NCI-H1930 (cell line): Measurements from ENCODE around the gene B4GALT5.

Source experiments
- DNase-seq, 2 experiments: peaks; one replicate each; lab custom pipeline; 2025; lab: John Stamatoyannopoulos, UW

B4GALT5 gene

DNA sequence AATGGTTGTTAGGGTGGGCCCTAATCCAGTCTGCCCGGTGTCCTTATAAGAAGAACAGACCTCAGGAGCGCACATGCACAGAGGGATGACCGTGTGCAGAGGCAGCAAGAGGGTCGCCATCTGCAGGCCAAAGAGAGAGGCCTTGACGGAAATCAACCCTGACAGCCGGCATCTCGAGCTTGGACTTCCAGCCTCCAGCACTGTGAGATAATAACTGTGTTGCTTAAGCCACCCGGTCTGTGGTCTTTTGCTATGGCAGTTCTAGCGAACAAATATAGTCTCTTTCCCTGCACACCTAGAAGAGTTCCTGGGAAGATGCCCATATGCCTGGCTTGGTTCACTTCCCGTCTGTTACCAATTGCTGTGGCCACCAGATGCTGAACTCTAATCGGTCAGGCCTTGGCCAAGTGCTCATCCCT lies 110.5 kb downstream of the B4GALT5 start:
- no peak for DNase-seq

GRCh38 chr20:49602345-49603208 lies 111.1 kb downstream of the B4GALT5 start:
- no peak for DNase-seq

GRCh38 chr20:49601153-49601924 lies 112.3 kb downstream of the B4GALT5 start:
- DNase-seq: no peak

DNA sequence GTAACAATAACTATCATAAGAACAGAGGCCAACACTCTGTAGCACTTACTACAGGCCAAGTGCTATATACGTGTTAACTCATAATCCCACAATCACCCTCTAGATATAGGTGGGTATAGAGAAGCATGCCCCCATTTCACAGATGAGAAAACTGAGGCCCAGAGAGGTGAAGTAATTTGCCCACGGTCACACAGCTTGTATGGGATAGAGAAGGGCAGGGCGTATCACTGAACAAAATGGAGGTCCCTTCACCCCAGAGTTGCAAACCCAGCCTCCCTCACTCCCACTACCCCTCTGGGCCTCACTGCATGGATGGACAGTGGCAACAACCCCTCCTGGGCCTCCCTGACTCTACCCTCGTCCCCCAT lies 113.9 kb downstream of the B4GALT5 start:
- DNase-seq: no peak

DNA sequence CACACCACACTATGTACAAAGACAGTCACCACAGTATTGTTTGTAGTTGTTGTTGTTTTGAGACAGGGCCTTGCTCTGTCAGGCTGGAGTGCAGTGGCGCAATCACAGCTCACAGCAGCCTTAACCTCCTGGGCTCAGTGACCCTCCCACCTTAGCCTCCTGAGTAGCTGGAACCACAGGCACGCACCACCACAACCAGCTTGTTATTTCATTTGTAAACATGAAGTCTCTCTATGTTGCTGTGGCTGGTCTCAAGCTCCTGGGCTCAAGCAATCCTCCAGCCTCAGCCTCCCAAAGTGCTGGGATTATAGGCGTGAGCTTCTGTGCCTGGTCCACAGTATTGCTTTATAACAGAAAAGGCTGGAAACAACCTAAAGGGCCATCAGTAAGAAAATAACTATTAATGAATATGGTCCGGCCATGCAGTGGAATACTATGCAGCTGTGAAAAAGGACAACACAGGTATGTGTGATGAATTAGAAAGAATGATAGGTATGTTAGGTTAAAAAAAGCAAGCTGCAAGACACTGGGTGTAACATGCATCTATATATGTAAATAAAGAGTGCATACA lies 115.8 kb downstream of the B4GALT5 start:
- DNase-seq: no peak

GRCh38 chr20:49595811-49596561 lies 117.7 kb downstream of the B4GALT5 start:
- DNase-seq: no peak

DNA sequence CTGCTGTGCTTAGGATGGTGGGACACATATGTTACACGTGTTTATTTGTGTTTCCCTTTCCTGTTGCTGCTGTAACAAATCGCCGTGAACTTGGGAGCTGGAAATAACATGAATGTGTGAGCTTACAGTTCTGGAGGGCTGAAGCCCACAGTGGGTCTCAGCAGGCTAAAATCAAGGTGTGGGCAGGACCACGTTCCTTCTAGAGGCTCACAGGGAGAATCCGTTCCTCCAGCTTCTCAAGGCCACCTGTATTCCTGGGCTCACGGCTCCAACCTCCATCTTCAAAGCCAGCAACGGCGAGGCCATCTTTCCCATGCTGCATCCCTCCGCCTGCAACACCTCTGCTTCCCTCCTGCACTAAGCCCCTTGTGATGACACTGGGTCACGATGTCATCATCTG lies 118.3 kb downstream of the B4GALT5 start:
- no peak for DNase-seq

DNA sequence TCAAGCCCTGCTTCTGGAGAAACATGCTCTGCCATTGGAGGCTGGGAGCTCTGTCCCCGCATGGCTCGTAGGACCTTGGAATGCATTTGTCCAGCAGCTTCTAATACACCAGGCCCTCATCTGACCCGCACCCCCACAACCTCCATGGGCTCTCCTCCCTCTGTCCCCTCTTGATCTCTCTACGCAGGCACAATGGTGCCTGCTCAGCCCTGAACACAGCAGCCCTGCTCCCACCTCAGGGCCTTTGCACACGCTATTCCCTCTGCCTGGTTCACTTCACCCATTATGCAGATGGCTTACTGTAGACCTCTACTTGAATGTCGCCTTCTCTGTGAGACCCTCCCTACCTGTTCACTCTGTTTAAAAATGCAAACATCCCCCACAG lies 118.8 kb downstream of the B4GALT5 start:
- DNase-seq: no peak

DNA sequence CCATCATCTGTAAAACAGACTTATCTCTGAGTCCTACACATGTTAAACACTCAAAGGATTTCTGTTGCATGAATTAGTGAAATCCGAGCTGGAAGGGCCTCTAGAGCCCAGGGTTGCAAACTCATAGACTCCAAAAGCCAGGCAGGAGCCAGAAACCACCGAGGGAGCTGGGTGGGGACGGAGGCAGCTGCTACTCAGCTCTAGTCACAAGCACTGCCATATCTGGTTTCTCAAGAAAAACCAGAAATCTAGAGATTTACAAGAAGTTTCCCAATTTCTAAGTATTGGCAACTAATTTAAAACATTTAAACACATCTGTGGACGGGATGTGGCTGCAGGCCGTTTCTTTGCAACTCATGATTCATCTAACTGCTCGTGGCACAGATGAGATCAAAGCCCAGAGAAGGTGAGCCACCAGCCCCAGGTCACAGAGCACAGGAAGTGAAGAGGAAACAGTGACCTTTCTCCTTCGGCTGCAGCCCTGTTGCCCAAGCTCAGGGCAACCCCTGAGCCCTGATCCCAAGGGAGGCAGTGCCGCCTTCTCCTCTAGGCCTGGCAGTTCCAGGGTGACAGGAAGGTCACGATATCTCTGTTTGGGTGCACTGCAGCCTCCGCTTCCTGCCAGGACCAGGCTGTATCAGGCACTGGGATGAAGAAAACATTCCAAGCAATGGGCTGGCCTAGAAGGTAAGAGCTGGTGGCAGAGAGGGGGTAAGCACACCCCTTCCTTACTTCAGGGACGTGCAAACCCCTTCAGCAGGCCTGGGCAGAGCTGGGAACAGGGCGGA lies 119.3 kb downstream of the B4GALT5 start:
- DNase-seq: no peak

DNA sequence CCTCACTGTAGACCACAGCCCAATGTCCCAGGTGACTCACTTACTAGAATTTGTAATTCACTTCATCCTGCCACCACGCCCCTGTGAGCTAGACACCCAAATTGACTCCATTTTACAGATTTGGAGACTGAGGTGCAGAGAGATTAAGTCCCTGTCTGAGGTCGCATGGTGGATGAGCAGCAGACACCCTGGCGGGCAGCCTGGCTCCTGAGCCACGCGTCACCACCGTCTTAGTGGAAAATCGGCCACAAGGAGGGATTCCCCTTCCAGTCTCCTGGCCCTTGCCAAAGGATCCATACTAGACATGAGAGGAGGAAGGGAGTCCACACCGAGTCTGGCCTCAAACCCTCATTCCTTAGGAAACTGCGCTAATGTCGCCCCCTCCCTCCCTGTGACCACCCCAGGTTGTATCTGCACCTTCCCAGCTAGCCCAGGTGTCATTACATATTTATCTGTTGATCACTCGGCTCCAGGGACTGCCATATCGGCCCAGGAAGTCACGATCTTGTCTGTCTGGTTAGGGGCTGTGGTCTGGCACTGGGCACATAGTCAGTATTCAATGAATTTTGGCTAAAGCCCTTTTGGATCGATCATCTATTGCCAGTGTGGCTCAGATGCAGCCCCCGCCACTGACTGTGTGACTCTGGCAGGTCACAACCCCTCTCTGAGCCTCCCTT lies 120.1 kb downstream of the B4GALT5 start:
- no peak for DNase-seq

DNA sequence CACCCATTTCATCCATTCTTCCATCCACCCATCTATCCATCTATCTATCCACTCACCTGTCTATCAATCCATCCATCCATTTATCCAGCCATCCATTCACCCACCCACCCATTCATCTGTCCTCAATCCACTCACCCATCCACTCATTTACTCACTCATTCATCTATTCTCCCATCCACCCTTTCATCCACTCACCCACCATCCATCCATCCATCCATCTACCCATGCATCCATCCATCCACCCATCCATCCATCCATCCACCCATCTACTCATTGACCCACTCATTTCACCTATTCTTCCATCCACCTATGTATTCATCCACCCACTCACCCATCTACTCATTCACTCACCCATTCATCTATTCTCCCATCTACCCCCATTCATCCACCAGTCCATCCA lies 121.6 kb downstream of the B4GALT5 start:
- DNase-seq: no peak

DNA sequence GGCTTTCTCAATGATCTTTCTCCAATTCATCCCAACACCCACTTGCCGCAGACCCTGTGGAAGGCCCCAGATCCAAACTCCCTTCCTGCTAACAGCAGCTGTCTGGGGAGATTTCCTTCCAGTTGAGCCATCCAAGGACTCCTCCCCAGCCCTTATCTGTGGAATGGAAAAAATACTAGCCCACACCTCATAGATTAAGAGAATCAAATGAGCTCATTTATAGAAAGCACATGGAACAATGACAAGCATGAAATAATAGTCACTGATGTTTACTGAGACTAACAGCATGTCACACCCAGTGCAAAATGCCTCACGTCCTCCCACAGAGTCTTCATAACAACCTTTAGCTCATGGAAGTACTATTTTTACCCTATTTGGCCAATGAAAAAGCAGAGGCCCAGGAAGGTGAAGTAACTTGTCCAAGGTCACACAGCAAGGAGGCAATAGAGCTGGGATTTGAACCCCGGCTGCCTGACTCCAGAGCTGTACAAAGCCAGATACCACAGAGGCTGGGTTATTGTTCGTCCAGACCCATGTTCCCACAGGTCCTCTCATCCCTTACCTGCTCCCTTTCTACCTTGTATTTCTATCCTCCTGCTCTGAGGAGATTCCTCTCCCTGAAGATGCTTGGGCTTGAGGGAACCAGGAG lies 122.3 kb downstream of the B4GALT5 start:
- DNase-seq: no peak

DNA sequence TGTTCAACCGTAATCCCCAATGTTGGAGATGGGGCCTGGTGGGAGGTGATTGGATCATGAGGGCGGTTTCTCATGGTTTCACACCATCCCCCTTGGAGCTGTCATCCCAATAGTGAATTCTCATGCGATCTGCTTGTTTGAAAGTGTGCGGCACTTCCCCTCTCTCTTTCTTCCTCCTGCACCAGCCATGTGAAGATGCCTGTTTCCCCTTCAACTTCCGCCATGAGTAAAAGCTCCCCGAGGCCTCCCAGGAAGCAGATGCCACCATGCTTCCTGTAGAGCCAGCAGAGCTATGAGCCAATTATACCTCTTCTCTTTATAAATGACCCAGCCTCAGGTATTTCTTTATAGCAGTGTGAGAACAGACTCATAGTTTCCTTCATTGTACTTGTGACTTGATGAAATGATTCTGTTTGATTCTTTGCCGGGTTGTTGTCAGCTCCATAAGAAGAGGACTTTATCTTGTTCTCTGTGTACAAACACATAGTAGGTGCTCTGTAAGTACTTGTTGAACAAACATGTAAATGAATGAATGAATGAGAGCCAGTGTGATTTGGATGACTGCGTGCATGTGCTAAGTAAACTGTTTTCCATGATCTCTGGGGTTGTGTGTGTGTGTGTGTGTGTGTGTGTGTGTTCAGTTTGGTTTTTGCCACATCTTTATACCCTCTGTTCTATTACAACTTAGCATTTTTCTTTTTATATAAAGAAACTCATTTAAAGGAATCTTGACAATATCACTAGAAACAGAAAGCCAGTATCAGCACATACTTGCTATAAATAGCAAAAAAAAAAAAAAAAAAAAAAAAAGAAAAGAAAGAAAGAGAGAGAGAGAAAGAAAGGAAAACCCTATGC lies 123.3 kb downstream of the B4GALT5 start:
- no peak for DNase-seq

GRCh38 chr20:49589747-49590146 lies 123.9 kb downstream of the B4GALT5 start:
- DNase-seq: no peak

- no peak for DNase-seq
Observed at GRCh38 chr20:49587111-49587570, 126.5 kb downstream of the B4GALT5 start.

DNA sequence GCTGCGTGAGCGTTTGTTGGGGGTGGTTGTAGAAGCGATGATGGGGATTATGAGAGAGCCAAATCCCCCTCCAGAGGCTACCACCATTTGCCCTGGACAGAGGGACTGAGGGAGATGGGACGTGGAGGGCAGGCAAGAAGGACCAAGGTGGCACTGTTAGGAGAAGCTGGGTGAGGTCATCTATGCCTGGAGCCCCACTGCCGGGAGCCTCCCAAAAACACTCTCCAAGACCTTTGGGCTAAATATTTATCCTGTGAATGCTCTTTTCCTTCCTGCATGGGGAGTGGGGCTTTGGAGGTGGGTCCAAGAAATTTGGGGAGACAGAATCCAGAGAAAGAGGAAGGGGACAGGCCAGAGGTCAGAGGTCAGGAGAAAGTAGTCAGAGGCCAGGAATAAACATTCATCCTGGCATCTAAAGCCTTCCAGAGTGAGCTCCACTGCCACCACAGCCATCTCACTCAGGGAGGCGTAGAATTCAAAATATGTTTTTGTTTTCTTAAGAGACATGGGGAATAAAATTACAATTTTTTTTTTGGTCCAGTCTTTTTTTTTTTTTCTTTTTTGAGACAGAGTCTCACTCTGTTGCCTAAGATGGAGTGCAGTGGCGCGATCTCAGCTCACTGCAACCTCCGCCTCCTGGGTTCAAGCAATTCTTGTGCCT lies 128.0 kb downstream of the B4GALT5 start:
- DNase-seq: no peak

- no peak for DNase-seq
Observed at GRCh38 chr20:49584418-49585382, 129.0 kb downstream of the B4GALT5 start.
